Hematopoietic multipotent progenitor cell treated with erythropoietin and hydrocortisone succinate and interleukin-3 and kit ligand, for 15 days (in vitro differentiated cells): ENCODE data around the gene SMG5.

Source experiments
- DNase-seq: peaks from one replicate; pipeline ENCODE4 v3.0.0-alpha.2; 2015; ENCODE audit warnings: low spot score

Gene SMG5

DNA sequence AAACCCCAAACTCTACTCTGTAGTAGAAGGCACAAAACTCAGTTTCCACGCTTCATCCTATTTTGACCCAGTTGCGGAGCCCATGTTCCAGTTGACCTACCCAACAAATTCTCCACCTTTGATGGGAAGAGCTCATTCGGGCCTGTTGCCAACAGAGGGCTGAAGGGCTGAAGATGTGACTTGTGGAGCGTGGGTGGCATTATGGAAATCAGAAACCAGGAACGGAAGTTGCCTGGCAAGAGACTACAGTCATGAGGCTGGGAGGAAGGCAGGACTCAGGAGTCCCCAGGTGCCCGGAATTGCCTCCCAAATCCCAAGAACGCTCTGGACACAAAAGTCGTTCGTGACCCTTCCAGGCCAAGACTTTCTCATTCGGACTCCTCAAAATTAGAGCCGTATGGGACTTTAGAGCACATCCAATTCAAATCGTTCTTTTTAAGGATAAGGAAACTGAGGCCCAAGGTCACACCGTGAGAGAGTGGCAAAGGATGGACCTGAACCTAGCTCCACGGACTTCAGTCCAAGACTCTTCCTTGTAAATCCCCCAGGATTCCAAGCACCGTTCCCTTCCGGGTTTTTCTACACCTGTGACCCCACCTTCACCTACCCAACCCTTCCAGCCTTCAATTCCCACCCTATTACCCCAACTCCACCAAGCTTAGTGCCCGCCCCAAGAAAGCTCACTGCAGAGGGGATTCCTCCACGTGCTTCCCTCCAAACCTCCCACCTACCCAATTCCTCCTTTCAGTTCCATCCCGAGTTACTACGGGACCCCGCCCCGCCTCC lies 739 bp downstream of the SMG5 start:
- DNase-seq, result peak; percentile 36

- DNase-seq, result peak; percentile 55
Measured at GRCh38 chr1:156281281-156281680, 1.3 kb downstream of the SMG5 start.

DNA sequence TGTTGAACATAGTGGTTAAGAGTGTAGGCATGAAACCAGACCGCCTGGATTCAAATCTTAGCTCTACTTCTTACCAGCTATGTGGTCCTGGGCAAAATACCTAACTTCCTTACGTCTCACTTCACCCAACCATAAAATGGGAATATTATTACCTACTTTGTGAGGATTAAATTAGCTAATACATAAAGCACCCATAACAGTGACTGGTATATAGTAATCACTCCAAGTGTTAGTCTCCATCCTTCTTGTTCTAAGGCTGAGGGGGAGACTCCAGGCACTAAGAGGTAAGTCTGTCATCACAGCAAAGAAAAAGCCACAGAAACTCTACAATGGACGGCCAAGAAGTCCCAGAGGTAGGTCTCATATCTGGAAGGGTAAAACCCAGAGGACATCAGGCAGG lies 2.8 kb downstream of the SMG5 start:
- DNase-seq, result no peak

GRCh38 chr1:156276966-156277381 lies 5.7 kb downstream of the SMG5 start:
- DNase-seq, result no peak

- DNase-seq, result no peak
Measured at GRCh38 chr1:156276532-156276931, 6.1 kb downstream of the SMG5 start.

- no peak for DNase-seq
Measured at GRCh38 chr1:156270314-156270713, 12.3 kb downstream of the SMG5 start.

- DNase-seq, result no peak
Measured at GRCh38 chr1:156268336-156268735, 14.3 kb downstream of the SMG5 start.

GRCh38 chr1:156266051-156266450 lies 16.6 kb downstream of the SMG5 start:
- no peak for DNase-seq

GRCh38 chr1:156263288-156263655 lies 19.4 kb downstream of the SMG5 start:
- DNase-seq, result no peak

DNA sequence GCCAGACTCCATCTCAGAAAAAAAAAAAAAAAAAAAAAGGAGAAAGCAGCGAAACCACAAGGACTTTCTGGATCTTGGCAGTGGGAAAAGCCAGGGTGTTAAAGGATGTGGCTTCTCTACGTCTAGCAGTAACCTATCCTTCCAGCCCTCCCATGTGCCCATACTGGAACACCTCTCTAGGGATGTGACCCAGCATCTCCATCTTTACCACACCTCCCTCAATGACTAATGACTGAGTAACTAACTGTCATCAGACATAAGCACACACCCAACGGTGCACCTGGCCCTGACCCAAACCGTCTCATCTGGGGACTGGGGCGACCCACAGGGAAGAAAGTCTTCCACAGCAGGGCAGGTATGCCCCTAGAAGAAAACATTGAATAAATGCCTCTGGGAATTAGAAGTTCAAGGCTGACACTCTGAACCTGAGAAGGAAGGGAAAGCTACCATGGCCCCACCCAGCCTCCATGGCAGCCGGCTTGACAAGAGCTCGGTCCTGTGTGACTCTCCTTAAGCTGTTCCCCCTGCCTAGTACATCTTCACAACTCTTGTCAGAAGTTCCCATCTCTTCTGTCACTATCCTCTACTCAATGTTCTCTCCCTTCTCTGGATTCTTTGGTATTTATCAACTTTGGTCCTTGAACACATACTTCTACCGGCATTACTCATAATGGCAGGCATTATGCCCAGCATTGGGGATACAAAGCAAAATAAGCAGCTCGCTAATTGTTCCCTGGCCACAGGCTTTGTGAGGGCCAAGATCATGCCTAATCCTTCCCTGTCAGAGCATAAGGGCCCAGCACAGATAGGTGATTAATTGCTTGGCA lies 20.0 kb downstream of the SMG5 start:
- peak; percentile 45 for DNase-seq

DNA sequence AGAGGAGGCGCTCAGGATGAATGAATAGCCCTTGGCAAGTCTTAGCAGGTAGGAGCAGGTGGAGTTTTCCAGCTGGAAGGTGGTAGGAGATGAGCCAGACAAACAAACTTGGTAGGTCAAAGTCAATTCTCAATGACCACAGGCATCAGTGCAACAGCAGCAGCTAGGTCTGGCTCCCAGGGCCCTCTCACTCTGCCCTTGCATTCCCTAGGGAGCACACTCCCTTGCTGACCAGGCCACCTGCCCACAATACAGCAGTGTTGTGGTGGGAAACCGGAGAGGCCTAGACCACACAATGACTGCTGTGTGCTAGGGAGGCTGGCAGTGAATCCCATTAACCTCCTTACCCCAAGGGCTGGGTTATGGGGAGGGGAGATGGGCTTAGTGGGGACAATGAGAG lies 21.7 kb downstream of the SMG5 start:
- no peak for DNase-seq

DNA sequence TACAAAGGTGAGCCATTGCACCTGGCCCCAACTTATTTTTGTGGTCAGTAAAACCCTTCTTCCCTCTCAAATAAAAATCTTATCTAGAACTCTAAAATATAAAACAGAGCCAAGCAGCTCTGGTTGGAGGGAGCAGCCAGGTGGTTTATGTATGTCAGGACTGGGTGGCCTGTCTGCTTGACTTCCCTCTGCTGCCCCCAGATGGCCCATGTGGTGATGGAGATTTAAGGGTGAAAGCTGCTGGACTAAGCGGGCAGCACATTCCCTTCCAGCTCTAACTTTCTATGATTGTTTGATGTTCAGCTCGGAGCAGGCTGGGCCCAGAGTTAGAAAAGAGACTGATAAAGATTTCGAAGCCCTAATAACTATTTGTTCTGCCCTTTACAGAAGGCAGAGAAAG lies 22.8 kb downstream of the SMG5 start:
- DNase-seq, result no peak

GRCh38 chr1:156258859-156259258 lies 23.8 kb downstream of the SMG5 start:
- no peak for DNase-seq

GRCh38 chr1:156257711-156258110 lies 24.9 kb downstream of the SMG5 start:
- no peak for DNase-seq

- no peak for DNase-seq
Measured at GRCh38 chr1:156253634-156254033, 29.0 kb downstream of the SMG5 start.

GRCh38 chr1:156251527-156251926 lies 31.1 kb downstream of the SMG5 start:
- DNase-seq, result no peak

- no peak for DNase-seq
Measured at GRCh38 chr1:156249593-156249992, 33.0 kb downstream of the SMG5 start.

DNA sequence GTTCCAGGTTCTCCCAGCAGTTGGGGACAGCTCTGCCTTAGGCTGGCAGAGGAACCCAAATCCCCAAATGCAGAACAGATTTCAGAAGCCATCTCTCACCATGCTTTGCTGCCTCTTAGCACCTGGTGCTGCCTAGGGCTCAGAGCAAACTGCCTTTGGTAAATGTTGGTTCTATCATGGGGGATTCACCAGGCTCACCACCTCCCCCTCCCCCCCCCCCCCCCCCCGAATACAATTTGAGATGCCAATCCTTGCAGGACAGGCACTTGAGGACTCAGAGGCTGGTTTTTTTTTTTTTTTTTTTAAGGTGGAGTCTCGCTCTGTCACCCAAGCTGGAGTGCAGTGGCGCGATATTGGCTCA lies 34.3 kb downstream of the SMG5 start:
- DNase-seq, result no peak

GRCh38 chr1:156247460-156248322 lies 34.9 kb downstream of the SMG5 start, which contains the start of gene PAQR6:
TSS of gene PAQR6 (minus strand) at chr1:156248056. CDS start at chr1:156246731, 1,325 bp downstream.
- DNase-seq, result no peak

- DNase-seq, result no peak
Measured at GRCh38 chr1:156246781-156247459, 35.7 kb downstream of the SMG5 start.

GRCh38 chr1:156246241-156246780 lies 36.3 kb downstream of the SMG5 start:
- no peak for DNase-seq
